GM19467 (cell line): Measurements from ENCODE around the gene RBPJ.
"Not testable (repeated sequence)": the region's sequence is repeated elsewhere in the genome, so short reads cannot be mapped to it uniquely, and the experiment has no call there.

Experiments
- ATAC-seq: cut with Tn5 transposase; IDR thresholded peaks from one replicate; pipeline ENCODE4 v1.9.1; 2021; ENCODE audit warnings: mild to moderate bottlenecking, moderate library complexity; ENCODE audit not compliant: unreplicated experiment

Gene RBPJ

DNA sequence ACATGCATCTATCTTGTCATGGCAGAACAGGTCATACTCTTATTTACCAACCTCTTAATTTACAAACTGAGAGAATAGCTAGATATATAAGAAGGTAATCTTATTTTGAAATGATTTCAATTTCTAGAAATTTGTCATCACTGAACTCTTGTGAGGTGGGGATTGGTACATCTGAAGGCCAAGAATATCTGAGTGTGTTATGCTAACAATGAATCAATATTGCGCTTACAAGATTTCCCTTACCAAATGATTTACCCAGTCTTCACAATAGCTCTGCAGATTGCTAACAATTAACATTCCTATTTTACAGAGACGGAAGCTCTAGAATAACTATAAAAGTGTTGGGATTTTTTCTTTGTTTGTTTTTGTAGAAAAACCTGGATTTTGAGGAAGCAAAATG lies 48.3 kb downstream of the RBPJ start:
- ATAC-seq = no peak

DNA sequence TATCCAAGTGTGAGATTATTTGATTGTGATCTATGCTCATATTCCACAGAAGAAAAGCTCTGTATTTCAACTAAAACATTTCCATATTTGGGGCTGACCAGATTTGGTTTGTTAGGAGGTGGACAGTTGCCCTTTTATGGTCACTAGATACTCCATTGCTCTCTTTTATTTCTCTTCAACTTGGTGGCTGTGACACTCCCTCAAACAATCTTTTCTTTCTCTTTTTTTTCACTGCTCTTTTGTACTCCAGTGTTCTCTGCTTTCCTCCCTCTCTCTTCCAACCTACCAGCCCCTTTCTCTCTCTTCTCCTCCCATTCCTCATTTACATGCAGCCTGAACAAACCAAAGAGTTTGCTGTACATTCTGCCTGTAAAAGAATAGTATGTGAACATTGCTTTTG lies 48.8 kb downstream of the RBPJ start:
- no peak for ATAC-seq

DNA sequence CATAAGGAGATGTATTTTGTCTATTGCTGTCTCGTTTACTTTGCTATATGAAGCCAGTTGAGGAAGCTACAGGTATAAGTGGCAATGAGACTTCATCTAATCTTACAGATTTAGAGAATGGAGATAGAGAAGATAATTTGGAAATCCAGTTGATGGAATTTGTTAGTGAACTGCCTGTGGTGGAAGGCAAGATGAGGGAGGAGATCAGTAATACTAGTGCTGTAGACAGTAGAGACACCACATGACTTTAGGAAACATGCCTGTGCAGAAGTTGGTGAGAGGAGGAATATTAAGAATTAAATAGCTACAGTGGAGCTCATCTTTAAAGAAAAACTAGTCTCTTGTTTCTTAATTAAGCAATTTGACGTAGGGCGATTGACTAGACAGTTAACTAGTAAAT lies 51.3 kb downstream of the RBPJ start:
- ATAC-seq = no peak

DNA sequence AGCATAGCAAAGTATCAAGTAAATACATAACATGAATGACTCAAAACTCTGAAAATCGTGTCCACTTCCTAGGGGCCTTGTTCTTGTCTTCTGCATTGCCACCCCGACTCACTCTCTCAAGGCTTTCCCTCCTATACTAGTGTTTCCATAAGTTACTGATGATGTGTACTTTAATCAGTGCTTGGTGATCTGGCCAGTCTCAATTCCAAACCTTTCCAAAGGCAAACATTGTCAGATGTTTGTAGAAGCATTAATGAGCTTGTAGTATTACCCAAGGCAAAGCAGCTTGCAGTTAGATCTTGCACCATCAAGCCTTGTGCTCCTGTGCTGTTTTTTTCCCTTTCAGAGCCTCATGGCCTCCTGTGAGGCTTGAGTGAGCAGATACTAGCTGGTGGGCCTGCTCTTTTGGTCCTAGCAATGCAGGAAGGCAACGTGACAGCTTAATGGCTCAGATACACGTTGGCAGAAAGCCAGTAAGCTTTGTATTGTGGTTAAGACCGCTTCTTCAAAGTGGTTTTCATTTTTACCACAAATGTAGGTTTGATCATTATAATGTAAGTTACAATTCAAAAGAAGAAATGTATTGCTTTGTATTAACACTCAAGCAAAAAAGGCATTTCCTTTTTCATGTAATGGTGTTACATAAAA lies 51.8 kb downstream of the RBPJ start:
- peak; percentile 89 for ATAC-seq

DNA sequence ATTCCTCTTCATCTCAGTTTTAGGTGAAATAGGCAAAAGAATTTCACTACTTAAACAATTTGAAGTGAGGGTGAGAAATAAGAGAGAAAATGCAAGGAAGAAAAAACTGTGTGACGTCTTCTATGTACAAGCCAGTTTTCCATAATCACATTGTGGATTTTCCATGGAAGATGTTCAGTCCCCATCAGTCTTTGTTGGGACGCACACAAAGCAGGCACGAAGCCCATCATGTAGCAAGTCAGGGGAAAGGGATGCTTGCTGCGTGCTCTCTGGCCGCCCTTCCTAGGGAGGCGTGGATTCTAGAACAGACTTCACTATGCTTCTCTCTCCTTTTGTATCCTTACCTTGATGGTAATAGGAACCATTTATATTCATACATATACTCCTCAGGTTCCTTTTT lies 54.7 kb downstream of the RBPJ start:
- ATAC-seq = no peak

DNA sequence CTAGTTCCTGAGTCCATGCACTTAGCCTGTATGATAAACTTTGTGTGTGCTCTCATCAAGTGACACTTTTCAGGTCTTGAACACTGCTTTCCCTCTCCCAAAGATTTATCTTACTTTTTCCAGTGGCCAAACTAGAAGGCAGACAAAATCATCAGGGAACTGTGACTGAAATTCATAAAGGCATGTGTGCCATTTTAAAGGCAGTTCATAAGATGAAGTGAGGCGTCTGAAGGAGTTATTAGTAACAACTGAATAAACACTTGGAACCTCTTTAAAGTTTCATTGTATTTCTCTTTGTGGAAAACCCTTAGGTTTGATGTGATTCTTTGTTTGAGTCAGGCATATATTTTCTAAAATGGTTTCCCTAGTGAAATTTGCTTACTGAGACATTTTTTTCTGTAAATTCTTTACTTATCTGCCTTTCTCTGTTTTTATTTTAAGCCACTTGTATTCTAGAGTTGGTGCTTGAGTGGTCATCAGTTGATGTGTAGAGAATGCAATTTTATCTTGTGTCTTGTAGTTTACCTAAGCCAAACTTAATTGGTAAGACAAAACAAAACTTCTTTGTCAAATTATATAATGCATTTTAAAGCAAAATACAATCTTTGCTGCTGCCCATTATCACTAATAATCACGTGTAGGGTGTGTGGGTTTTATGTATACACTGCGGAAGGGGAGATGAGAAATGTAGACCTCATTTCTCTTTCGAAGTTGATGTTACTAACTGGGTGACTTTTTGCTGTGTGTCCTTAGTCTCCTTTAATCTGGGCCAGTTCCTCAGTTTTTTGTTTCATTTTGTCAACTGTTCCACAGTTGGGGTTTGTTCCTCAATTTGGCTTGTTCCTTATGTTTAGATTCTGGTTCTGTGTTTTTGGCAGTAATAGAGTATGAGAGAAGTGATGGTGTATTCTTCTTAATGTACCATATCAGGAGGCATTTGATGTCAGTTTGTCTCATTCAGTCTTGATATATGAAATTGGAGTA lies 56.8 kb downstream of the RBPJ start:
- ATAC-seq = no peak

DNA sequence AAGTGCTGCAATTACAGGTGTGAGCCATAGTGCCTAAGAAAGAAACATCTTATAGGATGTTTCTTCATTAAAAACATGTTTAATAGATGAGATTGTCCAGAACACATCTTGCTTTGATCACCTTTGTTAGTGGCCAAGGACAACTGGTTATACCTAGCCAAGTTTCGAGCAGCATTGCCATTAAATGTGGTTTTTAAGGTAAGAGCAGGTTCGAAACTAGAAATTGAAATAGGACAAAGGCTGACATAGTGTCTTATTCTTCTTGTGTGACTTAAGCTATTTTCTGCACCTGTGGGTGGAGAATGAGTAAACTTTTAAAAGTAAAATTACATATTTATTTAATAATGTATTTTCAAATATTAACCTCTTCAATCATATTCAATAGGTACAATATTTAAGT lies 59.0 kb downstream of the RBPJ start:
- ATAC-seq = no peak

DNA sequence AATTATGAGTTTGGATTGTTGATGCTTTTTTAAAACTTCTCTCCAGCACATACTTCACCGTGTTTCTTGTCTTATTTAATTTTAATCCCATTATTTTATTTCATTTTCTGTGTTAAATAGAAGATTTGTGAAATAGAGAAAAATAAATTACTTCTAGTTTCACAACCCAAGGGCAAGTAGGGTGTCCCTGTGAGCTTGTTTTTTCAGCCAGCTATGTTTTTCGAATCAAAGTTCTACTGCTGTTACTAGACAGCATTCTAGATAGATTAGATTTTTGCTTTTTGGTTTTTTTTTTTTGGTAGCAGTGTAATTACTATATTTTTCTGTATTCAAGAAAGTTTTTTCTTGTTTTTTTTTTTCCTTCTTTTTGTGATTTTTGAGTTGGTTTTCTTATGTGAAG lies 59.9 kb downstream of the RBPJ start:
- no peak for ATAC-seq

DNA sequence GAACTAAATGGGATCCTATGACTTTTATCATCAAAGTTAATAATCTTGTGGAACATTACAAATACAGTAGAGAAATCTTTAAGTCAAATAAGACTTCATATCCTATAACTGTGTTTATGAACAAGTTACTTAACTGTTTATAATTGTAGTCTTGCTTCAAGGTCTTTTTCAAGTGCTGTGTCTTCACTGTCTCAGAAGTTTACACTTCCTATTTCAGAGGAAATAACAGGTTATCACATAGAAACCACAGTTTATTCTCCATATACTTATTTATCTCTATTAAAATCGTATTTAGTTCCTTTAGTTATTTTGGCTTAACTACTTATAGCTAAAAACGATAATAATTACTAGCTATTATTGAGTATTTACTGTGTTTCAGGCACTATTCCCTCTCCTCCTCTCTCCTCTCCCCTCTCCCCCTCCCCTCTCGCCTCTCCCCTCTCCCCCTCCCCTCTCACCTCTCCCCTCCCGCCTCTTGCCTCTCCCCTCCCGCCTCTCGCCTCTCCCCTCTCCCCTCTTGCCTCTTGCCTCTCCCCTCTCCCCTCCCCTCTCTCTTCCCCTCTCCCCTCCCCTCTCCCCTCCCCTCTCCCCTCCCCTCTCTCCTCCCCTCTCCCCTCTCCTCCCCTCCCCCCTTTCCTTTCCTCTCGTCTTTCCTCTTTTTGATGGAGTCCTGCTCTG lies 63.7 kb downstream of the RBPJ start:
- ATAC-seq = no peak

DNA sequence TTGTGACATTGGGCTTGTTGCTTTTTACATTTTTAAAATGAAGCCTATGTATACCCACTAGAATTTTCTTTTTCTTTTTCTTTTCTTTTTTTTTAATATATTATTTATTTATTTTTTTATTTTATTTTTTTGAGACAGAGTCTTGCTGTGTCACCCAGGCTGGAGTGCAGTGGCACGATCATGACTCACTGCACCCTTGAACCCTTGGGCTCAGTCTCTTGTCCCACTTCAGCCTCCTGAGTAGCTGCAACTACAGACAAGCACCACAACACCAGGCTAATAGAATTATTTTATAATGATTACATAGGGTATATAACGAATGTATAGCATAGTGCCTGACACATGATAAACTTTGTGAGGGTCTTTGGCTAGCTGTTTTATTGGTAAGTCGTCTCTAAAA lies 64.9 kb downstream of the RBPJ start:
- ATAC-seq = no peak

DNA sequence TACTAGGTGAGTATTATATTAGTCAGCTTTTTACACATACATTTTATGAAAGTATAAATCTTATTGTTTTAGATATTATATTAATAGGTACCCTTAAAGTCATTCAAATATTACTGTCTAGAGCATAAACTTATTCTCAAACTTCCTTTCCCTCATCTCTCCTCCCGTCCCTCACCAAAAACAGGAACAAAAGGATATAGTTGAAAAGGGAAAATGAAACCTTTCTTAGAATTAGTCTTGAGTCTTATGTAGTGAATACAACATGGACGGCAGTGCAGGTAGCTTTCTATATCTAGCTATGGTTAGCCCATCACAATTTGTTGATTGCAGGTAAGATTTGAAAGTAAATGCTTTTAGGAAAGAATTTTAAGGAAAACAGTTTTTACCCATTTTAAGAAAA lies 65.6 kb downstream of the RBPJ start:
- ATAC-seq = no peak

DNA sequence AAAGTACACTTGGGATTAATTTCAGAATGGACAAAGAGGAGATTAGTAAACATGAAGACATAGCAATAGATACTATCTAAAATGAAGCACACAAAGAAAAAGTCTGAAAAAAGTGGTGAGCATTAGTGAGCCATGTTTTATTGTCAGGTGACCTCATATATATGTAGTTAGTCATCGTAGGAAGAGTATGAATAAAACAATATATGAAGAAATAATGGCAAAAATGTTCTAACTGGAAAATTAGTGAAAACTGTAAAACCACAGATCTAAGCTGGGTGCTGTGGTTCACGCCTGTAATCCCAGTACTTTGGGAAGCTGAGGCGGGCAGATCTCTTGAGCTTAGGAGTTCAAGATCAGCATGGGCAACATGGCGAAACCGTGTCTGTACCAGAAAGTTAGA lies 67.9 kb downstream of the RBPJ start:
- ATAC-seq = no peak

DNA sequence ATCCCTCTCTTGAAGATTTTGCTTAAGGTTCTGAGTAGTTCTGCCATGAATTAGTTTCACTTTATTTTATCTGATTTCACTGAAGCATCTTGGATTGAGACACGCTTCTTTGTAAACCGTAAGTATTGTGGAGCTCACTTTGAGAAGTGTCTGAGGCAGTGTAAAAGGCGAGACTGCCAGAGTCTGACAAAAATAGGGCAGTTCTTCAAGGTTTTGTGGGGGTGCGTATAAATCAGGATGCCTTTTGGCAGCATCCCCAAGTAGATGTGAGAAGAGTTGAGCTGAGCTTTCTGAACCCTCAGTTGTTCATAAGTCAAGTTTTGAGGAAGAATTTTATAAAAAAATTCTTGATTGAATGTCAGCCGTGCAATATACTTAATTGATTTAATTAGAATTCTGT lies 76.3 kb downstream of the RBPJ start:
- ATAC-seq = no peak

DNA sequence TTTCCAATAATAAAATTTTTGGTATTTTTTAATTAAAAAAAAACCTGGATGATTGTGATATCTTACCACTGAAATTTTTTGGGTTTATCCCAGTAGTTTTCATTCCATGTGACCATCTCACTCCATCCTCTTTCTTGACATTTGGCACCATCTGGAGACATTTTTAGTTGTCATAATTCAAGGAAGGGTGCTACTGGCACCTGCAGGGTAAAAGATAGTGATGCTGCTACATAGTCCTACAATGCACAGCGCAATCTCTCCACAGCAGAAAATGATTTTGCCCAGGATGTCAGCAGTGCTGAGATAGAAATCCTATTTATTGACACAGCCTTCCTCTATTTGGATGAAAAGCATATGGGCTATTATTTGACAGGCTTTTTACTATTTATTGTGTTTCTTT lies 79.3 kb downstream of the RBPJ start:
- ATAC-seq = no peak

DNA sequence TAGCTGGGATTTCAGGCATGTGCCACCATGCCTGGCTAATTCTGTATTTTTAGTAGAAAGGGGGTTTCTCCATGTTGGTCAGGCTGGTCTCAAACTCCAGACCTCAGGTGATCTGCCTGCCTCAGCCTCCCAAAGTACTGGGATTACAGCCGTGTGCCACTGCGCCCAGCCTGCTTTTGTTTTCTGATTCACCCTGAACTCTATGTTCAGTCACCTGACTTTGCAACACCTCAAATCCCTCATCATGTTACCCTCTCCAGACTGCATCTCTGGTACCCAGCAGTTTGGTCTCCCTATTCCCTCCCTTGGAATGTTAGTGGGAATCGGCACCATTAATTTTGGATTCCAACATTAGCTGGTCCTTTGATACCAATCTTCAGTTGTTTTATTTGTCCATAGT lies 81.2 kb downstream of the RBPJ start:
- not testable (repeated sequence) for ATAC-seq

DNA sequence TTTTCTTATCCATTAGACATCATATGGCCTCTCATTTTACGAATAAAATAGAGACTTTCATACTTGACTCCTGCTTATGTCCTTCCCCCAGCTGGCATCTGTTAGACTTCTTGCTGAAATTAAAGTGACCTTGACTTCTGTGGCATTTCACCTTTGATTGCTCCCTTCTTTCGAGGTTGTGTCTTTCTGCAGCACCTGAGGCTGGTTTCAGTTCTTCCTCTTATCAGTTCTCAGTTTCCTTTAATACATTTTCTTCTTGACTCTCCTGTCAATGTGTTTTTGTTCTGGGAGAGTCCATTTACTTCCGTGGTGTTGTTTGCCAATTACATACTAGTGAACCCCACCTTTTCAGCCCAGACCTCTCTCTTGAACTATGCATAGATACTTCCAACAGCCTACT lies 81.6 kb downstream of the RBPJ start:
- ATAC-seq = no peak

DNA sequence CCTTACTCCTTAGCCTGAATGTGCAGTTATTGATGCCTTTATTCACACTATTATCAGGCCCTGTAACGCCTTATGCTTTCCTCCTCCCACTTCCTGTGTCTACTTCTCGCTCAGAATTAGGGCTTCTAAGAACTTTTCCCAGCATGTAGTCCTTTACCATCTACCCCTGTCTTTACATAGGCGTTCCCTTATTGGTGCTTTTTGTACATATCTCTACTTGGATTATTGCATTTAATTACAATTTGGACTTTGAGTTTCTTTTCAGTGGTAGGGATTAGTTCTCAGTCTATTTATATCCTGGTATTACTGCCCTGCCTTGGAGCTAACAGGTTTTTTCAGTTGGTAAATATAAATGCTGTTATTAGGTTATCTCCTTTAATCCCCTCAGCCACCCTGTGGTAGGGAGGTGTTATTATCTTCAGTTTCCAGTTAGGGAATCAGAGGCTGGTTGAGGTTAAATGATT lies 84.0 kb downstream of the RBPJ start:
- ATAC-seq = no peak

DNA sequence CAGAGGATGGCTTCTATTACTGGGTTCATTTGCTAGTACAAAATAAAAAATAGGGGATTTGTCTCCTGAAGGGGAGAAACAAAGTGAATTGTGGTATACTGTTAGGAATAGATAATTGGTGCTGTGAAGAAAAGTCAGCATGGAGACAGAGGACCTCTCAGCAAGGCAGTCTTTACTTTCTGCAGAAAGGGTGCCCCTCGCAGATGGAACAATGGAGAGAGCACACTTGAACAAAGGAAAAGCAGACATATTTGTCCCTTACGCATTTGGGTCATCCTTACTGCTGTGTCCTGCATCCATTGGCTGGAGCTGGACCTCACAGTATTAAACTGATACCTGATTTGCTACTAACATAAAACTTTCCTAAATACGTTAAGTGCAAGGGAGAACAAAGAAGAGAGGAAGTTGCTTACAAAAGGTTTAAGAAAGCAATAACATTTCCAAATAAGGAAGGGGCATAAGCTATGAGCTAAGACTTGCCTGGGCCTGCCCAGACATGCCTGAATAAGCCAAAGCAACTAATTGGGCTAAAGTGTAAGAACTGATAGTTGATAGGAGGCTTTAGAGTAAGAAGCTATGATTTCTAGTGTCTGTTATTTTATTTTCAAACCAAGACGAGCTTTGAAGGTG lies 85.6 kb downstream of the RBPJ start:
- no peak for ATAC-seq

DNA sequence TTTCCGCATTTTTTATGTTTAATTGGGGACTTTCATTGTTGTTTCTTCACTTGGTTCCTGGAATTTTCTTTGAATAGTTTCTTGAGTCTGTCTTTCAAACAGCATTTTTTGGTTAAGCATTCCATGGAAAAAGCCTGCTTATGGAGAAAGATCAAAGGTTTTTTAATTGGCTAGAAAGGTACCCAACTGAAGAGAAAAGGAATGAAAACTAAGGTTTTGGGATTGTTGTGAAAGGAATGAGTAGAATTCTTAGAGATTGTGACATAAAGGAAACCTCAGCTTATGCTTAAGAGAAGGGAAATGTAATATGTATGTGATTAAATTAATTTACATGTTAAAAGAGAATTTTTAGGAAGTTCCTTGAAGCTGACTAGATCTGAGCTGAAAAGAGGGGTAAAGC lies 86.7 kb downstream of the RBPJ start:
- no peak for ATAC-seq

DNA sequence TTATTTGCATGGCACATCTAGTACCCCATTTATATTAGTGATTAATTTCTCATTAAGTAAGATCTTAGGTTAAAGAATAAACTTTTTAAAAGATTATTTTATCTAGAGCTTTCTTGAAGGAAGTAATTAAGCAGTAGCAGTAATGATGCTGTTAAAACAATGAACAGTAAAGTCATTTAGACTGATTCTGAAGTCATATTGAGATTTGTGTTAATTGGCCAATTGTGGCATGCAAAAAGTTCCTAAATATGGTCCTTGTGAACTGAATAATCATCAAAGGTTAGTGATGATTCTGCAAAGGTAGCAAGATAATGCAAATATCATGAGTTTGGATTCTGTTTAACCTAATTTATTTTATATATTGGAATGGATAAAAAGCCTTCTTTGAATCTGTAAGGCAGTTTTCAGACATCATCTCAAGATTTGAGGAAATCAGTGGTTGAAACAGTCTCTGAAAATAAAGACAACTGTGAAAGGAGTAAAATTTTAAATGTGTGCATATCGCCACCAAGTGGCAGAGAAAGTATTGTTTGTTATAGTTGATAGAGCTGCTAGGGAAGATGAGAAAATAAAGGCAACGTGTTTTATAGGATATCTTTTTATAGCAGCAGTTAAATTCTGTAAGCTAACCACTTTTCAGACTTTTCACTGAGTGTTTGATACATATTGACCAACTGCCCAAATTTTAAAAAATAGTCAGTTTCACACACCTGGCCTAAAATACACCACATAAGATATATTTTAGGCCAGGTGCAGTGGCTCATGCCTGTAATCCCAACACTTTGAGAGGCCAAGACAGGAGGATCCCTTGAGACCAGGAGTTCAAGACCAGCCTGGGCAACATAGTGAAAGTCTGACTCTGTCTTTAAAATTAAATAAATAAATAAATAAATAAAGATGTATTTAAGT lies 89.8 kb downstream of the RBPJ start:
- ATAC-seq = no peak
